Gastrocnemius medialis (tissue), 4 donors: Measurements from ENCODE around the gene WDR6.

Experiments used
- CTCF ChIP-seq, 5 experiments: fragments of 450-650 bp in 3 of 5; fragments of 200-600 bp in 2 of 5; sonication (generic) in 2 of 5; IDR thresholded peaks in 4 of 5; conservative IDR thresholded peaks in 1 of 5; 1 replicate in 4 of 5; 2 replicates in 1 of 5; pipeline ENCODE4 v1.5.1; 2016 to 2019; ENCODE audit warnings: antibody characterized with exemption in 5 of 5, mild to moderate bottlenecking in 3 of 5, moderate library complexity in 3 of 5
- POLR2A ChIP-seq, 2 donors: fragments of 450-650 bp; IDR thresholded peaks; one replicate each; pipeline ENCODE4 v1.6.1; 2017; ENCODE audit warnings: antibody characterized with exemption in 2 of 2, mild to moderate bottlenecking in 2 of 2, moderate library complexity in 2 of 2

GRCh38 chr3:48980295-48980694 lies 26.9 kb upstream of the WDR6 start:
- TF ChIP-seq CTCF (IDR thresholded peaks at IDR 0.05 in 4 of 5, conservative IDR thresholded peaks at IDR 0.05 in 1 of 5) (no peak), POLR2A (IDR thresholded peaks at IDR 0.05) (no peak)
